ENCODE results near the gene SAV1.

- TF ChIP-seq CTCF (conservative IDR thresholded peaks at IDR 0.05; ENCODE audit: low read length) (no peak), EZH2phosphoT487 (IDR thresholded peaks at IDR 0.05; ENCODE audit: borderline replicate concordance) (no peak)
Measured at GRCh38 chr14:50606468-50606867, 61.6 kb downstream of the SAV1 start.

All from Loucy (cell line).